Subcutaneous preadipocyte (primary cell): ENCODE data around the gene TMEM240. TPM values are rescaled to one million over a fixed set of nuclear protein-coding genes. Genes with fewer than 3 reads are reported as not detected.

Experiments
- total RNA-seq: library from RNA; depleted of rRNA; stranded (reverse); fragments of >200 nt; gene quantifications from 2 replicates; pipeline ENCODE4 v1.2.3, GENCODE V29; 2012

Gene TMEM240
- total RNA-seq, result 2.6 and 3.1 TPM in 2 replicates

DNA sequence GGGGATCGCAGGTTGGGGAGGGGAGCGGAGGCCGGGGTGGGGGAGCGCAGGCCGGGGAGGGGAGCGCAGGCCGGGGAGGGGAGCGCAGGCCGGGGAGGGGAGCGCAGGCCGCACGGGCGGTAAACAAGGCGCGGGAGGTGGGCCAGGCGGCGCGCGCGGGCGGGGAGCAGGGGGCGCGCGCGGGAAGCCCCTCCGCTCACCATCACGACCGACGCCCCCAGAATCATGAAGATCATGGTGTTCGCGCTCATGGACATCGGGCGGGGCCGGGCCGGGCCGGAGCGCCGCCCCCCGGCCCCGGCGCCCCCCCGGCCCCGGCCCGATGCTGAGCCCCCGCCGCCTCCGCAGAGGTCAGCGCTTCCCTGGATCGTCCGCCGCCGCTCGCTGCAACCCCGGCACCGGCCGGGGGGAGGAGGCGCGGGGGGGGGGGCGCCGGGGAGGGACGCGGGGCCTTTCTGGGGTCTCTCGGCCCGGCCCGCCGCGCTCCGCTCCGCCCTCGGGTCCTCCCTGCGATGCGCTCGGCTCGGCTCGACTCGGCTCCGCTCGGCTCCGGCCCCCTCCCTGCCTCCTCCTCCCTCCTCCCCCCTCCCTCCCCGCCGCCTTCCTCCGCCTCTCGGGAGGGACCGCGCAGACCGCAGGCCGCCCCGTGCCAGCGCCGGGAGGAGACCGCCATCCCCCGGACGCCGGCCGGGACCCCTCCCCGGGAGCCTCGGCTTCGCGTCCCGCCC is at the start of gene TMEM240:
TMEM240 (minus strand) TSS at position 535 of the 728 bp plus-strand sequence; CDS start at position 257, 278 bp downstream.

DNA sequence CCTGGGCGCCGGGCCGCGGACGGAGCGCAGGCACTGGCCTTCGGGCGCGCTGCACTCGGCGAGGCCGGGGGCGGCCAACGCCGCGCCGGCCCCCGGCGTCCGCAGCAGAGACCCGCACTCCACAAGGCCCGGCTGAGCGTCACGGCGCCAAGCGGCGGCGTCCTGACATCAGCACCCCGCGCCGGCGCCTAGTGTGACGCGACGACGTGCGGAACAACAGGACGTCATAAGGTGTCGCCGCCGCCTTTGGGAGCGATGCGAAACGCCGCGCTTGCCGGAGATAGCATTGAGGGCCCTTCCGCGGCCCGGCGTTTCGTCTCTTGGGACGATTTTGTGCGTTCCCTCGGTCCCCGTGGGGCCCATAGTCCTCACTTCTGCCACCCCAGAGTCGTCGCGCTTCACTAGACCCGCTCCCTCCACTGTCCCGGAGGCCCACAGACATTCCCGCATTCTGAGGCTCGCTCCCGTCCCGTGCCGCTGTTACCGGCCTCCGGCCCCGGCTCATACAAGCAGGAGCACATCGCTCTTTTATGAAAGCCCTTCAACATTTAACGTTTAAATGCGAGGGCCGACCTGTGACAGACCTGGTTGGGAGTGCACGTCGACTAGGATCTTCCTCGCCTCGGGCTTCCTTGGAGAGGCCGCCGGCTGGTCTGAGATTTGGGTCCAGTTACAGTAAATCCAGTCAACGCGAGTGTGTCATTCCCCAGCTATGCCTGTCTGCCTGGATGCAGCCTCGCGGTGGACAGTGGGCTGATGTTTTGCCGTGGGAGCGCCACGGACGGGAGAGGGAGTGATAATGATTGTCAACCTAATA is 34.5 kb upstream of the TMEM240 start, which contains the start of gene SSU72:
SSU72 (minus strand) TSS at position 143 of the 817 bp plus-strand sequence. CDS start 306 bp downstream, outside the sequence.

DNA sequence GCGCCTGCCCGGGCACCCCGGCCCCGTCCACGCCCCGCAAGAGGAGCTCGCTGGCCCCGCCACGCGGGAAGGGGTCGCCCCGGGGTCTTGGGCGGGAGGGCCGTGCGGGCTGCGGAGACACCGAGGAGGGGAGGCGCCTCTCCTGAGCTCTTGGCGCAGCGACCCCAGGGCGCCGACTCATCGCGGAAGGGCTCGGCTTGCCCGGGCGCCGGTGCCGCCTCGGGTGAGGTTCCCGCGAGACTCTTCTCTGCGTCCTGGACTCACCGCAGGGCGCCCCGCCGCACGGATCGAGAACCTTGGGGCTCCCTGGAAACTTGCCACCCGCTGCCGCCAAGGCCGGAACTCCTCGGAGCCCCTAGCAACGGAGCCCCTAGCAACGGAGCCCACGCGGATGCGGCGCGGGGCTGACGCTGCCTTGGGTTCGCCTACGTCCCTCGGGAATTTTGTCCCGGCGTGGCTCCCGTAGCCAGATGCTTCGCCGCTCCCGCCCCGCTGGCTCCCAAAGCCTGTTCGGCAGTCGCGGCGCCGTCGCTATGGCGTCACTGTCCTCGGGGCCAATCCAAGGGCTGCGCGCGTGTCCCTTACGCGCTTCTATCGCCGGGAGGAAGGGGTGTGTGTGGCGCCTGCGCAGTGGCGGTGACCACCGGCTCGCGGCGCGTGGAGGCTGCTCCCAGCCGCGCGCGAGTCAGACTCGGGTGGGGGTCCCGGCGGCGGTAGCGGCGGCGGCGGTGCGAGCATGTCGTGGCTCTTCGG is 28.7 kb downstream of the TMEM240 start, which contains the start of gene ATAD3A:
ATAD3A (plus strand) TSS at position 630 of the 753 bp plus-strand sequence; CDS start at position 737, 107 bp downstream.

Other genes with a start within 250 kb of the TMEM240 start
- 33.6 and 37.8 TPM in 2 replicates for gene ACAP3, start 232.7 kb downstream of the TMEM240 start, total RNA-seq
- gene PUSL1, start 232.0 kb downstream of the TMEM240 start, total RNA-seq, result 24.3 and 27.2 TPM in 2 replicates
- gene INTS11, start 216.0 kb downstream of the TMEM240 start, total RNA-seq, result 80.0 and 86.0 TPM in 2 replicates
- gene CPTP, start 215.8 kb downstream of the TMEM240 start, total RNA-seq, result 12.5 and 12.9 TPM in 2 replicates
- under 0.01 TPM in 2 replicates for gene TAS1R3, start 209.3 kb downstream of the TMEM240 start, total RNA-seq
- 69.1 and 119 TPM in 2 replicates for gene DVL1, start 191.2 kb downstream of the TMEM240 start, total RNA-seq
- 243 and 326 TPM in 2 replicates for gene MXRA8, start 182.1 kb downstream of the TMEM240 start, total RNA-seq
- 113 and 124 TPM in 2 replicates for gene AURKAIP1, start 165.4 kb downstream of the TMEM240 start, total RNA-seq
- gene CCNL2, start 141.3 kb downstream of the TMEM240 start, total RNA-seq, result 93.7 and 120 TPM in 2 replicates
- gene MRPL20, start 133.3 kb downstream of the TMEM240 start, total RNA-seq, result 80.2 and 101 TPM in 2 replicates
- 0.73 and 0.78 TPM in 2 replicates for gene ANKRD65, start 119.3 kb downstream of the TMEM240 start, total RNA-seq
- 0.73 and 2.2 TPM in 2 replicates for gene VWA1, start 104.9 kb downstream of the TMEM240 start, total RNA-seq
- gene ATAD3C, start 90.9 kb downstream of the TMEM240 start, total RNA-seq, result 0.20 TPM in 1 of 2 replicates, not detected in the other
- gene ATAD3B, start 68.9 kb downstream of the TMEM240 start, total RNA-seq, result 14.3 and 36.0 TPM in 2 replicates
- gene ATAD3A, start 28.5 kb downstream of the TMEM240 start, total RNA-seq, result 38.9 and 57.3 TPM in 2 replicates
- gene SSU72, start 34.2 kb upstream of the TMEM240 start, total RNA-seq, result 56.2 and 56.7 TPM in 2 replicates
- gene FNDC10, start 59.5 kb upstream of the TMEM240 start, total RNA-seq, result 3.1 and 7.3 TPM in 2 replicates
- gene MIB2, start 74.9 kb upstream of the TMEM240 start, total RNA-seq, result 36.0 and 38.2 TPM in 2 replicates
- 0.73 TPM in 1 of 2 replicates, not detected in the other for gene MMP23B, start 91.5 kb upstream of the TMEM240 start, total RNA-seq
- gene CDK11B, start 118.4 kb upstream of the TMEM240 start, total RNA-seq, result 5.1 and 6.3 TPM in 2 replicates
- 32.5 and 37.8 TPM in 2 replicates for gene SLC35E2B, start 152.2 kb upstream of the TMEM240 start, total RNA-seq
- 12.5 and 19.0 TPM in 2 replicates for gene CDK11A, start 183.7 kb upstream of the TMEM240 start, total RNA-seq
- gene NADK, start 237.8 kb upstream of the TMEM240 start, total RNA-seq, result 56.2 and 65.3 TPM in 2 replicates